SKM-1 treated with dmso at 0.1 percent for 144 hours (cell line): ENCODE data around the gene ASAP2.

Experiments
- DNase-seq: peaks from one replicate; lab custom pipeline; 2025; ENCODE audit not compliant: unreplicated experiment; lab: John Stamatoyannopoulos, UW

Gene ASAP2

GRCh38 chr2:9374071-9374730, 167.6 kb downstream of the ASAP2 start:
- no peak for DNase-seq

- DNase-seq = no peak
Observed at GRCh38 chr2:9375857-9376428, 169.3 kb downstream of the ASAP2 start.

DNA sequence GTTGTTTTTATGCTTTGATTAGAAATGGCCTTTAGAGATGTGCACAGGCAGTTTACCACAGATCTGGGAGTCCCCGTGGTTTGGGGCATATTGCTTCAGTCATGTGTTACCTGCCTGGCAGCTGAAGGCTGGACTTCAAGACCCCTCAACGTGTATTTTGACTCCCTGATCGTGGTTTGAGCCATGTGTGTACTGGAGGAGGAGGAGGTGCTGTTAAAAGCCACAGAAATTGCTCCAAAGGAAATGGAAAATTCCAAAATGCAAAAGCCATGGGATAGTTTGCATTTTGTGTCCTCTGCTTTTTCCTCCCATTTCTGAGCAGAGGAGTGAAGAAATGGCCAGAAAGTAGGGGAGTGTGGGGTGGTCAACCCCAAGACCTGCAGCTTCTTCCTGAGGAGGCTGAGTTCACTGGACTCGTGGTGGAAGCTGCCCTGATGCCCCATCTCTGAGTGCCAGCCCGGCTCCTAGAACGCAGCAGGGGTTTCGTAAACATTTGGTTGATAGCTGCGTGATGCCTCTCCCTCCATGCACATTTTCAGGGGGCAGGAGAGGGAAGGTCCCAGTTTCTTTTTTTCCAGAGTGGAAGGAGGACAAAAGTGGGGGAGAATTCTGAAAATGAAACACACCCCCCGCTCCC, 171.0 kb downstream of the ASAP2 start:
- DNase-seq = no peak

GRCh38 chr2:9378433-9379390, 172.1 kb downstream of the ASAP2 start:
- no peak for DNase-seq

GRCh38 chr2:9379391-9379755, 172.8 kb downstream of the ASAP2 start:
- no peak for DNase-seq

DNA sequence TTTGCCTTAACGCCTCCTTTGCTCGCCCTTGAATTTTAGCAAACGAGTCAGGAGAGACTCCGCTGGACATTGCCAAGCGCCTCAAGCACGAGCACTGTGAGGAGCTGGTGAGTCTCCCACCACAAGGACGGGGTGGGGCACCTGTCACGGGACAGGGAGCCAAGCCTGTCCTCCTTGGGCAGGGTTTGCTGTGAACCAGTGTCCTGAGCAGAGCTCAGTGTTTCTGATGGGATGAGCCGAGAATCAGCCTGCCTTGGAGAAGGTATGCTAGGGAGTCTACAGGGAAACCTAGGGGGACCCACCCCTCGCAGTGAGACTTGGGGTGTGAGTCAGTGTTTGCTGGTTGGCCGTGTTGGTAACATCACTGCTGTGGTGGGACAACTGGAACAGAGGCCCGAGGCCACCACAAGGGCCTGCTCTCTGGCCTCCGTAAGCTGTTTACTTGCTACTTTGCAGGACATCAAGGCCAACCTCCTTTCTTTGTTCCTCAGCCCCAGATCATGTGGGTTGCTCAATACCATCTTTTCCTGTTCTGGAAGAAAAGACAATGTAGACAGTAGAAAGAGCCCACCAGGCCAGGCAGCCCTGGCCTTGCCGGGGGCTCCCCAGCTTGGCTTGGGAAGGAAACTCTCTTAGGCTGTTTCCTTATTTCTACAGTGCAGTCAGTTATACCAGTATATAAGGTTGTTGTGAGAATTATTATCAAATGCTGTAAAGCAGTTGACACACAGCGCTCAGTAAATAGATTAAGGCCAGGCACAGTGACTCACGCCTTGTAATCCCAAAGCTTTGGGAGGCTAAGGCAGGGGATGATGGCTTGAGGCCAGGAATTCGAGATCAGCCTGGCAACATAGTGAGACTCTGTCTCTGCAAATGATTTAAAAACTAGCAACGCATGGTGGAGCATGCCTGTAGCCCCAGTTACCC, 174.4 kb downstream of the ASAP2 start:
- no peak for DNase-seq

GRCh38 chr2:9382604-9383235, 176.1 kb downstream of the ASAP2 start:
- DNase-seq = no peak

DNA sequence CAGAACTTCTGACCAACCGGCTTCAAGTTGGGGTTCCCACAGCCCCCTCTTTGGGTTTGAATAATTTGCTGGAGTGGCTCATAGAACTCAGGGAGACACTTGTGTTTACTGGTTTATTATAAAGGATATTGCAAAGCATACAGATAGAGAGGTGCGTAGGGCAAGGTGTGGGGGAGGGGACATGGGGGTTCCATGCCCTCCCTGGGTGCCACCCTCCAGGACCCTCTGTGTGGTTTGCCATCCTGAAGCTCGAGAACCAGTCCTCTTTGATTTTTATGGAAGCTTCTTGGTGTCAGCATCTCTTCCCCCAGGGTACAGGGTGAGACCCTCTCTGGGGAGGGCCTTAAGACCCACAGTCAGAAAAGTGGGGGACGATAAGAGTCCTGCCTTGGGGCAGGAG, 177.9 kb downstream of the ASAP2 start:
- DNase-seq = no peak

GRCh38 chr2:9385841-9386240, 179.2 kb downstream of the ASAP2 start:
- DNase-seq = no peak

DNA sequence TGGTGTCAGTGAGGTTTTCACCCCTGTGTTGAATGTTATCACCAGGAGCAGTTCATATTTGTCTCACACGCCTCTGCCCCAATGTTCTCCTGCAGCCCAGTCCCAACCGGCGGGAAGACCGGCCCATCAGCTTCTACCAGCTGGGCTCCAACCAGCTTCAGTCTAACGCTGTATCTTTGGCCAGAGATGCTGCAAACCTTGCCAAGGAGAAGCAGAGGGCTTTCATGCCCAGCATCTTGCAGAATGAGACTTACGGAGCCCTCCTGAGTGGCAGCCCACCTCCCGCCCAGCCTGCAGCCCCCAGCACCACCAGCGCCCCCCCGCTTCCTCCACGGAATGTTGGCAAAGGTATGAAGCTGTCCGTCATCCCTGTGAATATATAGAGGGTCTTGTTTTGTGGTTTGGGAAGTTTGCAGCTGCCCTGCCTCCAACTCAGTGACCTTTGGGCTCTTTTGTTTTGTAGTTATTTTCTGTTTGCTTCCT, 181.6 kb downstream of the ASAP2 start:
- no peak for DNase-seq

GRCh38 chr2:9388950-9389911, 182.6 kb downstream of the ASAP2 start:
- no peak for DNase-seq

DNA sequence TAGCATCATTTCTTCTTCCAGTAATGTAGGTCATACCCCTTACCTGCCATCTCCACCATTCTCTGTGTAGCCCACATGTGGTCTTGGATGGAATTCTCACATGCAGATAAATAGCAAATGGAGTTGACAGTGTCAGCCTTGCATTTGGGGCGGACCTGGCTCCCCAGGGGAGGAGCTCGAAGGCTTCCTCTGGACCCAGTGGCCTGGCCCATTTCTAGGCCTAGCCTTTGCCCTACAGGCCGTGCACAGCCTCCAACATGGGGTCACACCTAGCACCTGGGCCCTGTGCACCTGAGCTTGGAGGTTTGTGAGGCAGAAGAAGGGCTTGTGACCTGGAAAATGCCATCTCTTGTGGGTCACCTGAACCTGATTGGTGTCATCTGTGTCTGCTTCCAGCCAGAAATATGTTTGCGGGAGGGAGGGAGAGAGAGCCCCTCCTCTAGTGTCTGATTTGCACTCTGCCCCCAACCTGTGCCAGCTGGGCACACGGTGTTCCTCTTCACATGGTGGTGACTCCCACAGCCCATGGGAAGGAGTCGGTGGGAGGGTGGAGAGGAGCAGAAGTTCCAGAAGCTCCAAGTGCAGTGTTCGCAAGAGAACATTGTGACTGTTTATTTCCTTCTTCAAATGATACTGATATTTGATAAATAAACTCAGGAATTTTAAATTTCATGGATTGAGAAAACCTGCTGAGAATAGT, 183.7 kb downstream of the ASAP2 start:
- no peak for DNase-seq

DNA sequence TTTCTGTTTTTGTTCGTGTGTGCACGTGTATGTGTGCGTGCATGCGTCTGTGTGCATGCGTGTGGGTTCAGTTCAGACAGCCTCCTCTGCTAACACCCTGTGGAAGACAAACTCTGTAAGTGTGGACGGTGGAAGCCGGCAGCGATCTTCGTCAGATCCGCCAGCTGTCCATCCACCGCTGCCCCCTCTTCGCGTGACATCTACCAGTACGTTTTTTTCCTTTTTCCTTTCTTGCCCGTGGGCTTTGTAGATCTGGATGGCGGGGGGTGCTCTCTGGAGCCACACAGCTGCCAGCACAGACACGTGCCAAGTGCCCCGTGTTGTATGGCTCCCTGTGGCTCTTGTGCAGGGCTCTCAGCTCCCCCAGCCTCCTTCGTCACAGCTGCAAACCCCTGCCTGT, 184.4 kb downstream of the ASAP2 start:
- DNase-seq = no peak

DNA sequence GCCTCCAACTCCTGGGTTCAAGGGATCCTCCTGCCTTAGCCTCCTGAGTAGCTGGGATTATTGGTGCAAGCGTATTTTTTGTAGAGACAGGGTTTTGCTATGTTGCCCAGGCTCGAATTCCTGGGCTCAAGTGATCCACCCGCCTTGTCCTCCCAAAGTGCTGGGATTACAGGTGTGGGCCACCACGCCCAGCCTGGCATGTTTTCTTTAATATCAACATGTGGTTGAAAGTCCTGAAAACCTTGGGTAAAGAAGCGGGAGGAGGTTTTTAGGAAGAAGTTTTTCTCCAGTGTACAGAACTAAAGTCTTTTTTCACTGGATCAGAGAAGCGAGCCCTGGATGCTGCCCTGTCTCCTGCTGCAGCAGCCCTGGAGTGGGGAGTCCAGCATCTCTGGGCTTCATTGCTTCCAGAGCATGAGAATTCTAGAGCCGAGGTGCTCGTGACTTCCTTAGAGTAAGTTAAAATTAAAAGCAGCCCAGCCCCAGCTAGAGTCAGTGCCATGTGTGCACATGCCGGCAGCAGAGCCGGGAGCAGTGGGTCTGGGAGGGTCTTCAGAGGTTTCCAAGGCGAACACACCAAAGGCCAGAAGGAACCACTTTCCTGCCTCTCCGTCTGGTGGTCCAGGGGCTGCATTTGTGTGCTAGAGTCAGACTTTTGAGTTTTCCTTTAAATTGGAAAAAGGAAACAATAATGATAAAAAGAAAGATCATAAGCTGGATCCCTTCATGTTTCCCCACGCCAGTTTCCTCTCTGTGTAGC, 185.5 kb downstream of the ASAP2 start:
- DNase-seq = no peak

- no peak for DNase-seq
Observed at GRCh38 chr2:9392898-9393765, 186.5 kb downstream of the ASAP2 start.

DNA sequence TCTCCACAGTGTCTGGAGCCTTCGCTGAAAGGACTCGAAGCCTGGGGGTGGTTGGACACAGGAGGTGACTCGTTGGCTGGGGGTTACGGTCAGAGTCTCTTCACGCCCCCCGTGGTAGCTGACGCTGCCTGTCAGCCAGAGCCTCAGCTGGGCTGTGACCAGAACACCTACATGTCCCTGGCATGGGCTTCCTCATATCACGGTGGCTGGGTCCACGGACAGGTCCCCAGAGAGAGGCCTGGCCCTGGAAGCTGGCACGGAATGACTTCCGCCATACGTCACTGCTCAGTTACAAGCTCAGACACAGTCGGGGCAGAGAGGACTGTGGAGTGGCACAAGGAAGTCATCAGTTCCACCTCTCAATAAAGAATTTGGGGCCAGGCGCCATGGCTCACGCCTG, 188.2 kb downstream of the ASAP2 start:
- DNase-seq = no peak
